Suprapubic skin (tissue), 4 donors: Measurements from ENCODE around the gene CBY1. TPM values are rescaled to one million over a fixed set of nuclear protein-coding genes. Genes with fewer than 3 reads are reported as not detected.

Source experiments
- DNase-seq, 2 donors: peaks; one replicate each; pipeline ENCODE4 v3.0.0-alpha.2; 2019; ENCODE audit warnings: low spot score in 2 of 2
- H3K27ac ChIP-seq: fragments of 200-600 bp; sonication (generic); one replicate; pipeline ENCODE4 v1.5.1; 2019
- H3K27me3 ChIP-seq: fragments of 200-600 bp; sonication (generic); one replicate; pipeline ENCODE4 v1.5.1; 2019
- H3K36me3 ChIP-seq: fragments of 200-600 bp; sonication (generic); one replicate; pipeline ENCODE4 v1.5.1; 2019
- H3K4me1 ChIP-seq: fragments of 200-600 bp; sonication (generic); one replicate; pipeline ENCODE4 v1.5.1; 2019
- H3K4me3 ChIP-seq: fragments of 200-600 bp; sonication (generic); one replicate; pipeline ENCODE4 v1.5.1; 2019; ENCODE audit warnings: mild to moderate bottlenecking
- H3K9me3 ChIP-seq: fragments of 200-600 bp; sonication (generic); one replicate; pipeline ENCODE4 v1.5.1; 2019
- CTCF ChIP-seq, 2 donors: fragments of 200-600 bp in 1 of 2; fragments of 450-650 bp in 1 of 2; sonication (generic) in 1 of 2; IDR thresholded peaks; one replicate each; pipeline ENCODE4 v1.5.1; 2016 to 2019; ENCODE audit warnings: antibody characterized with exemption in 2 of 2, mild to moderate bottlenecking in 1 of 2, moderate library complexity in 1 of 2
- EP300 ChIP-seq: sonication (generic); formaldehyde crosslinking; IDR thresholded peaks from one replicate; pipeline ENCODE4 v1.6.1; 2017; ENCODE audit warnings: antibody characterized with exemption
- POLR2A ChIP-seq, 2 donors: fragments of 450-650 bp; IDR thresholded peaks; one replicate each; pipeline ENCODE4 v1.6.1; 2017; ENCODE audit warnings: antibody characterized with exemption in 2 of 2, mild to moderate bottlenecking in 2 of 2, moderate library complexity in 2 of 2
- POLR2AphosphoS5 ChIP-seq, 3 donors: sonication (generic); formaldehyde crosslinking; IDR thresholded peaks; one replicate each; pipeline ENCODE4 v1.6.1; 2017; ENCODE audit warnings: antibody characterized with exemption in 3 of 3
- WGBS: methylation state at CpG from one replicate; pipeline ENCODE4 v1.1.5; 2018; 5-methylcytosine and 5-hydroxymethylcytosine counted together
- total RNA-seq, 4 donors: library from RNA; depleted of rRNA; stranded (reverse); fragments of >200 nt; gene quantifications; one replicate each; pipeline ENCODE4 v1.1.0, GENCODE V29; 2016

The CBY1 gene
- total RNA-seq, 4 donors from 2014 or later, result 9.9 to 25.7 (median 15.4) TPM

- Histone ChIP-seq H3K36me3 (no peaks in the 10 kb centered on the region), H3K4me3 (no peak overlapping the region), H3K27me3 (no peaks in the 10 kb centered on the region), H3K9me3 (no peaks in the 10 kb centered on the region), H3K4me1 (no peaks in the 10 kb centered on the region), H3K27ac (no peak overlapping the region)
- no peak for DNase-seq
- WGBS, result 81% methylated on average over 4 of the region's 4 CpGs
- TF ChIP-seq CTCF (IDR thresholded peaks at IDR 0.05) (no peak), POLR2AphosphoS5 (IDR thresholded peaks at IDR 0.05) (no peak), EP300 (no peak), POLR2A (IDR thresholded peaks at IDR 0.05) (no peak)
Measured at GRCh38 chr22:38623351-38623750, 33.1 kb upstream of the CBY1 start.

- no peak overlapping the region for H3K4me3 ChIP-seq
- no peaks in the 10 kb centered on the region for H3K27me3 ChIP-seq
- no peak for DNase-seq
- no peak overlapping the region for H3K27ac ChIP-seq
- H3K4me1 ChIP-seq, result no peaks in the 10 kb centered on the region
- no peak for TF ChIP-seq CTCF (IDR thresholded peaks at IDR 0.05)
- no peak for TF ChIP-seq EP300
- no peak for TF ChIP-seq POLR2AphosphoS5 (IDR thresholded peaks at IDR 0.05)
- TF ChIP-seq POLR2A (IDR thresholded peaks at IDR 0.05), result no peak
- H3K36me3 ChIP-seq, result peaks cover 4% of the 10 kb centered on the region
- 92% methylated on average over 5 of the region's 5 CpGs for WGBS
- H3K9me3 ChIP-seq, result no peaks in the 10 kb centered on the region
Measured at GRCh38 chr22:38628444-38628843, 28.0 kb upstream of the CBY1 start.

GRCh38 chr22:38629108-38629507, 27.3 kb upstream of the CBY1 start:
- Histone ChIP-seq H3K9me3 (no peaks in the 10 kb centered on the region), H3K36me3 (peaks cover 4% of the 10 kb centered on the region), H3K4me1 (no peaks in the 10 kb centered on the region), H3K27me3 (no peaks in the 10 kb centered on the region), H3K27ac (no peak overlapping the region), H3K4me3 (no peak overlapping the region)
- TF ChIP-seq CTCF (IDR thresholded peaks at IDR 0.05) (no peak), EP300 (no peak), POLR2AphosphoS5 (IDR thresholded peaks at IDR 0.05) (no peak), POLR2A (IDR thresholded peaks at IDR 0.05) (no peak)
- no peak for DNase-seq
- WGBS, result 89% methylated on average over 4 of the region's 4 CpGs

GRCh38 chr22:38631724-38632123, 24.7 kb upstream of the CBY1 start:
- Histone ChIP-seq H3K27me3 (no peaks in the 10 kb centered on the region), H3K27ac (no peak overlapping the region), H3K36me3 (peaks cover 4% of the 10 kb centered on the region), H3K4me3 (no peak overlapping the region), H3K4me1 (no peaks in the 10 kb centered on the region), H3K9me3 (no peaks in the 10 kb centered on the region)
- TF ChIP-seq CTCF (IDR thresholded peaks at IDR 0.05), result no peak
- no peak for TF ChIP-seq POLR2AphosphoS5 (IDR thresholded peaks at IDR 0.05)
- no peak for TF ChIP-seq EP300
- no peak for TF ChIP-seq POLR2A (IDR thresholded peaks at IDR 0.05)
- DNase-seq, result no peak
- WGBS, result 79% methylated on average over 9 of the region's 9 CpGs

GRCh38 chr22:38632528-38632927, 23.9 kb upstream of the CBY1 start:
- no peak overlapping the region for H3K27ac ChIP-seq

More at GRCh38 chr22:38632528-38632927, 23.9 kb upstream of the CBY1 start:
- Histone ChIP-seq H3K4me3 (no peak overlapping the region), H3K36me3 (peaks cover 4% of the 10 kb centered on the region), H3K27me3 (no peaks in the 10 kb centered on the region), H3K4me1 (no peaks in the 10 kb centered on the region), H3K9me3 (no peaks in the 10 kb centered on the region)
- TF ChIP-seq POLR2A (IDR thresholded peaks at IDR 0.05), result no peak
- TF ChIP-seq CTCF (IDR thresholded peaks at IDR 0.05), result no peak
- no peak for TF ChIP-seq EP300
- TF ChIP-seq POLR2AphosphoS5 (IDR thresholded peaks at IDR 0.05), result no peak
- 84% methylated on average over 3 of the region's 3 CpGs for WGBS
- DNase-seq, result no peak
